Muscle of arm (tissue), 14 donors: Measurements from ENCODE around the gene ZBTB37. TPM values are rescaled to one million over a fixed set of nuclear protein-coding genes. Genes with fewer than 3 reads are reported as not detected.
"Not testable (repeated sequence)": the region's sequence is repeated elsewhere in the genome, so short reads cannot be mapped to it uniquely, and the experiment has no call there.

Experiments
- DNase-seq: peaks from one replicate; pipeline ENCODE4 v3.0.0-alpha.2; 2013
- long read RNA-seq, 11 donors: transcript quantifications; one replicate each; lab custom pipeline, GENCODE V29; 2026
- polyA plus RNA-seq, 12 donors: library from polyadenylated mRNA; unstranded; fragments of 120-200 nt; gene quantifications; one replicate each; pipeline ENCODE4 v1.2.1, GENCODE V29; 2013; ENCODE audit not compliant: insufficient read length in 12 of 12

Gene ZBTB37
- polyA plus RNA-seq: 1 to 10 TPM in 11 of 12 donors, not detected in 1; 3.8 to 9.0 (median 6.0) TPM
- long read RNA-seq, donor 1: 0 reads
- long read RNA-seq, donor 2: 0 reads
- long read RNA-seq, donor 3: 0 reads
- long read RNA-seq, donor 4: 0 reads
- long read RNA-seq, donor 5: 0 reads
- long read RNA-seq, donor 6: 0 reads
- long read RNA-seq, donor 7: 0 reads
- long read RNA-seq, donor 8: 0 reads
- long read RNA-seq, donor 9: 0 reads
- long read RNA-seq, donor 10: 0 reads
- long read RNA-seq, donor 11: 0 reads

- DNase-seq: no peak
These were observed at the start of gene ZBTB37 for GRCh38 chr1:173868266-173869020. Gene ZBTB37 (plus strand): TSS chr1:173868380. CDS start chr1:173870226, 1,846 bp downstream.

- DNase-seq: no peak
These were observed 49.7 kb upstream of the ZBTB37 start for GRCh38 chr1:173818459-173818858.

GRCh38 chr1:173821680-173822079 is 46.5 kb upstream of the ZBTB37 start:
- no peak for DNase-seq

GRCh38 chr1:173823781-173824314 is 44.3 kb upstream of the ZBTB37 start:
- DNase-seq: peak; percentile 1

- DNase-seq: peak; percentile 99
These were observed 43.7 kb upstream of the ZBTB37 start, which contains the start of the genes CENPL and DARS2 for GRCh38 chr1:173824315-173825081. Gene CENPL (minus strand): TSS chr1:173824883. CDS start chr1:173811299, 13,584 bp downstream. Gene DARS2 (plus strand): TSS chr1:173824673. CDS start chr1:173825230, 557 bp downstream.

- no peak for DNase-seq
These were observed 40.6 kb upstream of the ZBTB37 start for GRCh38 chr1:173827611-173828010.

GRCh38 chr1:173832748-173833147 is 35.4 kb upstream of the ZBTB37 start:
- DNase-seq: no peak

- no peak for DNase-seq
These were observed 16.1 kb upstream of the ZBTB37 start for GRCh38 chr1:173852105-173852504.

- no peak for DNase-seq
These were observed 15.1 kb upstream of the ZBTB37 start for GRCh38 chr1:173853074-173853473.

GRCh38 chr1:173856014-173856413 is 12.2 kb upstream of the ZBTB37 start:
- no peak for DNase-seq

- no peak for DNase-seq
These were observed 11.3 kb upstream of the ZBTB37 start for GRCh38 chr1:173856903-173857302.

GRCh38 chr1:173857363-173857917 is 10.7 kb upstream of the ZBTB37 start:
- no peak for DNase-seq

GRCh38 chr1:173859547-173859946 is 8.6 kb upstream of the ZBTB37 start:
- not testable (repeated sequence) for DNase-seq

GRCh38 chr1:173860065-173860464 is 8.1 kb upstream of the ZBTB37 start:
- no peak for DNase-seq

GRCh38 chr1:173861731-173862145 is 6.4 kb upstream of the ZBTB37 start:
- DNase-seq: no peak

- not testable (repeated sequence) for DNase-seq
These were observed 5.9 kb upstream of the ZBTB37 start for GRCh38 chr1:173862146-173862768.

- no peak for DNase-seq
These were observed 5.4 kb upstream of the ZBTB37 start for GRCh38 chr1:173862769-173863223.

- DNase-seq: no peak
These were observed 4.7 kb upstream of the ZBTB37 start for GRCh38 chr1:173863224-173864161.

- no peak for DNase-seq
These were observed 3.9 kb upstream of the ZBTB37 start for GRCh38 chr1:173864179-173864867.
